HepG2 (cell line): ENCODE data around the gene BTBD19. TPM values are rescaled to one million over a fixed set of nuclear protein-coding genes. Genes with fewer than 3 reads are reported as not detected.

ENCODE experiments used
- ATAC-seq: fragments of 200-7000 bp; cut with Tn5 transposase; 3 replicates; pipeline ENCODE4 v1.9.1; 2020; ENCODE audit warnings: mild to moderate bottlenecking, moderate library complexity
- BruUV-seq: library from RNA; stranded (reverse); fragments of 400-500 nt; replicated peaks from 2 replicates; lab custom pipeline; 2021; lab: Mats Ljungman, UMichigan
- CTCF ChIA-PET: fragments of 300-600 bp; formaldehyde crosslinking; extraction: SDS; loops from one replicate; lab custom pipeline; 2021; ENCODE audit warnings: low total read pairs, inconsistent platforms, low intra/inter-chr PET ratio; lab: Yijun Ruan, JAX
- POLR2A ChIA-PET: fragments of 350-600 bp; sonication (Branson Sonifier 250); formaldehyde crosslinking; loops from one replicate; lab custom pipeline; 2020; ENCODE audit warnings: antibody characterized with exemption, inconsistent platforms; lab: Yijun Ruan, JAX
- DNase-seq: peaks from one replicate; pipeline ENCODE4 v3.0.0-alpha.2; 2015; ENCODE audit warnings: low spot score
- FAIRE-seq: peaks from 3 replicates; lab custom pipeline; 2011; peaks lifted over from hg19 to GRCh38; lab: Jason Lieb, UNC
- H2AFZ ChIP-seq: one replicate; pipeline ENCODE4 v1.6.1; 2011; ENCODE audit warnings: low read length, inconsistent platforms
- H3K27ac ChIP-seq: fragments of 300-600 bp; 3 replicates; pipeline ENCODE4 v1.8.0; 2011; ENCODE audit warnings: mixed run types, mild to moderate bottlenecking, mixed read lengths, low read length, inconsistent platforms; ENCODE audit not compliant: insufficient read depth; ENCODE audit errors: extremely low read length
- H3K27me3 ChIP-seq, 2 experiments: fragments of 200-600 bp in 1 of 2; 2 replicates in 1 of 2; 3 replicates in 1 of 2; pipeline versions ENCODE4 v1.6.0 to v1.8.0; 2011; ENCODE audit warnings: low read length in 2 of 2, mild to moderate bottlenecking in 2 of 2, moderate library complexity in 2 of 2, inconsistent platforms in 1 of 2; ENCODE audit not compliant: insufficient read depth in 2 of 2, control insufficient read depth in 1 of 2
- H3K36me3 ChIP-seq, 2 experiments: fragments of 200-600 bp in 1 of 2; replicated peaks in 1 of 2; 2 replicates in 1 of 2; 3 replicates in 1 of 2; pipeline versions ENCODE4 v1.5.1 to v1.8.0; 2011; ENCODE audit warnings: low read length in 2 of 2, inconsistent platforms in 1 of 2; ENCODE audit not compliant: insufficient read depth in 2 of 2, control insufficient read depth in 1 of 2
- H3K4me1 ChIP-seq: 2 replicates; pipeline ENCODE4 v1.5.1; 2012; ENCODE audit warnings: low read length, inconsistent platforms; ENCODE audit not compliant: insufficient read depth
- H3K4me2 ChIP-seq: 2 replicates; pipeline ENCODE4 v1.6.0; 2011; ENCODE audit warnings: low read depth, low read length, inconsistent platforms
- H3K4me3 ChIP-seq, 3 experiments: fragments of 200-600 bp in 1 of 3; sonication (generic), shearing (Covaris generic) in 1 of 3; replicated peaks in 1 of 3; 2 replicates each; pipeline ENCODE4 v1.5.1; 2011 to 2016; ENCODE audit warnings: low read length in 3 of 3, inconsistent platforms in 2 of 3, low read depth in 2 of 3, mild to moderate bottlenecking in 2 of 3, control low read depth in 1 of 3, mixed read lengths in 1 of 3; ENCODE audit not compliant: insufficient read depth in 1 of 3
- H3K79me2 ChIP-seq: one replicate; pipeline ENCODE4 v1.6.1; 2011; ENCODE audit warnings: low read length, inconsistent platforms; ENCODE audit not compliant: insufficient read depth
- H3K9ac ChIP-seq: 2 replicates; pipeline ENCODE4 v1.6.0; 2011; ENCODE audit warnings: mild to moderate bottlenecking, low read depth, low read length, inconsistent platforms; ENCODE audit not compliant: insufficient read depth
- H3K9me3 ChIP-seq: 2 replicates; pipeline ENCODE4 v1.5.1; 2012; ENCODE audit warnings: mild to moderate bottlenecking, low read length
- H4K20me1 ChIP-seq: 2 replicates; pipeline ENCODE4 v1.6.0; 2011; ENCODE audit warnings: inconsistent platforms, mild to moderate bottlenecking, low read length, moderate library complexity; ENCODE audit not compliant: insufficient read depth
- FOXA3 ChIP-seq: IDR thresholded peaks from 2 replicates; pipeline ENCODE4 v1.6.1; 2016; ENCODE audit warnings: missing genetic modification reagents, missing compliant biosample characterization
- GABPA ChIP-seq, 2 experiments: IDR thresholded peaks; 2 replicates each; pipeline ENCODE4 v1.6.1; 2011 to 2016; ENCODE audit warnings: low read depth in 2 of 2, low read length in 1 of 2, missing biosample characterization in 1 of 2, missing genetic modification characterization in 1 of 2
- HNRNPL ChIP-seq: fragments of 200-400 bp; formaldehyde crosslinking; IDR thresholded peaks from 2 replicates; pipeline ENCODE4 v1.6.1; 2017; ENCODE audit warnings: mild to moderate bottlenecking, low read depth, low read length
- MEIS1 ChIP-seq: sonication (generic); formaldehyde crosslinking; IDR thresholded peaks from 2 replicates; pipeline ENCODE4 v1.9.0; 2021; ENCODE audit warnings: mild to moderate bottlenecking, missing genetic modification reagents, moderate library complexity, borderline replicate concordance
- NR1H2 ChIP-seq: sonication (generic); formaldehyde crosslinking; IDR thresholded peaks from 2 replicates; pipeline ENCODE4 v1.8.1; 2022; ENCODE audit warnings: low read depth, missing genetic modification reagents, borderline replicate concordance
- YY1 ChIP-seq: IDR thresholded peaks from 2 replicates; pipeline ENCODE4 v1.6.1; 2011; ENCODE audit warnings: low read length, low read depth, moderate library complexity, mild to moderate bottlenecking; ENCODE audit not compliant: insufficient read depth, insufficient replicate concordance
- ZFP82 ChIP-seq: sonication (generic); formaldehyde crosslinking; IDR thresholded peaks from 2 replicates; pipeline ENCODE4 v1.5.1; 2020; ENCODE audit warnings: mild to moderate bottlenecking, missing genetic modification reagents, borderline replicate concordance
- ZNF10 ChIP-seq: sonication (generic); formaldehyde crosslinking; IDR thresholded peaks from 2 replicates; pipeline ENCODE4 v1.4.0; 2020; ENCODE audit warnings: mild to moderate bottlenecking, low read depth, missing genetic modification reagents, borderline replicate concordance
- ZNF121 ChIP-seq: sonication (generic); formaldehyde crosslinking; IDR thresholded peaks from 2 replicates; pipeline ENCODE4 v1.5.0; 2020; ENCODE audit warnings: mild to moderate bottlenecking, missing genetic modification reagents
- ZNF589 ChIP-seq: sonication (generic); formaldehyde crosslinking; conservative IDR thresholded peaks from 2 replicates; pipeline ENCODE4 v1.8.0; 2022; ENCODE audit warnings: mild to moderate bottlenecking, moderate library complexity, missing genetic modification reagents
- ZNF883 ChIP-seq: sonication (generic); formaldehyde crosslinking; IDR thresholded peaks from 2 replicates; pipeline ENCODE4 v1.5.1; 2020; ENCODE audit warnings: mild to moderate bottlenecking, missing genetic modification reagents; ENCODE audit errors: not compliant biosample characterization
- WGBS: methylation state at CpG from one replicate; pipeline ENCODE4 v1.1.6; 2017; ENCODE audit warnings: low lambda C conversion rate; 5-methylcytosine and 5-hydroxymethylcytosine counted together
- in situ Hi-C: cut with HindIII; loops from 2 replicates; pipeline ENCODE4 v1.10.0; 2017; ENCODE audit warnings: low pct_unique_long_range_greater_than_20kb; ENCODE audit not compliant: extremely low pct_ligation_motif_present
- intact Hi-C: fragments of 100-400 bp; cut with micrococcal nuclease; formaldehyde crosslinking; loops from one replicate; pipeline ENCODE4 v1.10.0; 2022; ENCODE audit not compliant: unreplicated experiment
- polyA plus RNA-seq, 8 experiments: library from polyadenylated mRNA; depleted of rRNA in 3 of 8; stranded (reverse) in 7 of 8; unstranded in 1 of 8; fragments of >200 nt; fragmentation: Illumina TruSeq in 4 of 8; extraction: Trizol in 4 of 8; gene quantifications; 2 replicates each; pipeline versions ENCODE4 v1.2.1 to v1.2.3, GENCODE V29; 2011 to 2016; ENCODE audit warnings: low read depth in 4 of 8, missing spikeins in 1 of 8, mixed read lengths in 1 of 8; ENCODE audit not compliant: insufficient read depth in 1 of 8
- total RNA-seq, 5 experiments: library from RNA; depleted of rRNA; stranded (reverse); fragments of >200 nt; fragmentation: Illumina TruSeq; extraction: Trizol; gene quantifications; 2 replicates each; pipeline ENCODE4 v1.2.3, GENCODE V29; 2016; ENCODE audit warnings: low read depth in 1 of 5
- TF ChIP-seq, protein P1 (sequence below): sonication (generic); formaldehyde crosslinking; IDR thresholded peaks from 2 replicates; pipeline ENCODE4 v1.5.0; 2020; ENCODE audit warnings: missing genetic modification reagents, mild to moderate bottlenecking, borderline replicate concordance
- TF ChIP-seq, protein P2 (sequence below): sonication (generic); formaldehyde crosslinking; conservative IDR thresholded peaks from 2 replicates; pipeline ENCODE4 v1.4.0; 2020; ENCODE audit warnings: missing genetic modification reagents
- TF ChIP-seq, protein P3 (sequence below): sonication (generic); formaldehyde crosslinking; IDR thresholded peaks from 2 replicates; pipeline ENCODE4 v1.8.0; 2022; ENCODE audit warnings: mild to moderate bottlenecking, missing genetic modification reagents, borderline replicate concordance

Gene BTBD19
- total and polyA plus RNA-seq, 2 of the 13 experiments (the other 11 are each of a cell fraction or from before 2014, with no cell fraction given): 2.7 to 6.7 TPM

DNA sequence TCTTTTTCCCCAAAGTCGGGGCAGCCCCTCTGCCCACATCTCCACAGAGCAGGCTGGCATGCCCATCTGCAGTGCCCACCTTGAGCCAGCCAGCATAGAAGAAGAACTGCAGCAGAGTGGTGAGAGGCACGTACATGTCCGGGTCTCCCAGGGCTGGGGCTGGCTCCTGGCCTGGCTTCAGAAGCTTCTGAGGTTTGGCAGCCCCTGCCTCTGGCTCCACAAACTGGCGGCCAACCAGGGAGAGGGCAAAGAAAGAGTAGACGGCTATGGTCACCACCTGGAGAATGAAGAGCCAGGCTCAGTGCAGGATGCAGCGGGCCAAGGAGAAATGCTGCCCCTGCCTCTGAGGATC, 23.3 kb upstream of the BTBD19 start:
- H3K4me2 ChIP-seq: peak overlapping the region; percentile 76
- no peaks in the 10 kb centered on the region for H3K79me2 ChIP-seq
- H2AFZ ChIP-seq: no peak overlapping the region
- intact Hi-C loops (no loop called here), in situ Hi-C loops (no loop called here)
- H3K36me3 ChIP-seq: no peaks in the 10 kb centered on the region
- H3K4me3 ChIP-seq: peak overlapping the region; percentile 54 to 79 (median 61)
- peaks cover 3 to 13% of the 10 kb centered on the region in 2 experiments; a peak in 2 of 5 replicates for H3K27me3 ChIP-seq
- BruUV-seq: no TSS peak
- no peak overlapping the region for H3K27ac ChIP-seq
- no peaks in the 10 kb centered on the region for H4K20me1 ChIP-seq
- FAIRE-seq (no peak), ATAC-seq (peak; percentile 9), DNase-seq (no peak)
- H3K9ac ChIP-seq: peak overlapping the region; percentile 83
- WGBS: 39% methylated on average over 6 of the region's 6 CpGs
- no peaks in the 10 kb centered on the region for H3K9me3 ChIP-seq
- peaks cover 53% of the 10 kb centered on the region for H3K4me1 ChIP-seq
- ChIA-PET CTCF (no interaction called here), POLR2A (interaction anchor here (1.0 to 3.6 kb wide), 10 partner anchors 9 to 518 kb away, joined by 3 to 47 read pairs (median 10); partner anchors contain the start of genes BTBD19, DYNLT4, EIF2B3 and PLK3)
- TF ChIP-seq HNRNPL: peak; percentile 67
- TF ChIP-seq FOXA3: no peak
- peak; percentile 1 for TF ChIP-seq ZNF883
- TF ChIP-seq, protein P1, sequence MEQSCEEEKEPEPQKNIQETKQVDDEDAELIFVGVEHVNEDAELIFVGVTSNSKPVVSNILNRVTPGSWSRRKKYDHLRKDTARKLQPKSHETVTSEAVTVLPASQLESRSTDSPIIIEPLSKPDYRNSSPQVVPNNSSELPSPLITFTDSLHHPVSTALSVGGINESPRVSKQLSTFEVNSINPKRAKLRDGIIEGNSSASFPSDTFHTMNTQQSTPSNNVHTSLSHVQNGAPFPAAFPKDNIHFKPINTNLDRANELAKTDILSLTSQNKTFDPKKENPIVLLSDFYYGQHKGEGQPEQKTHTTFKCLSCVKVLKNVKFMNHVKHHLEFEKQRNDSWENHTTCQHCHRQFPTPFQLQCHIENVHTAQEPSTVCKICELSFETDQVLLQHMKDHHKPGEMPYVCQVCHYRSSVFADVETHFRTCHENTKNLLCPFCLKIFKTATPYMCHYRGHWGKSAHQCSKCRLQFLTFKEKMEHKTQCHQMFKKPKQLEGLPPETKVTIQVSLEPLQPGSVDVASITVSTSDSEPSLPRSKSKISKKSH (CRISPR knock-in tag): no peak
- no peak for TF ChIP-seq ZNF589 (CRISPR knock-in tag)
- TF ChIP-seq ZNF121 (CRISPR knock-in tag): no peak
- TF ChIP-seq, protein P2, sequence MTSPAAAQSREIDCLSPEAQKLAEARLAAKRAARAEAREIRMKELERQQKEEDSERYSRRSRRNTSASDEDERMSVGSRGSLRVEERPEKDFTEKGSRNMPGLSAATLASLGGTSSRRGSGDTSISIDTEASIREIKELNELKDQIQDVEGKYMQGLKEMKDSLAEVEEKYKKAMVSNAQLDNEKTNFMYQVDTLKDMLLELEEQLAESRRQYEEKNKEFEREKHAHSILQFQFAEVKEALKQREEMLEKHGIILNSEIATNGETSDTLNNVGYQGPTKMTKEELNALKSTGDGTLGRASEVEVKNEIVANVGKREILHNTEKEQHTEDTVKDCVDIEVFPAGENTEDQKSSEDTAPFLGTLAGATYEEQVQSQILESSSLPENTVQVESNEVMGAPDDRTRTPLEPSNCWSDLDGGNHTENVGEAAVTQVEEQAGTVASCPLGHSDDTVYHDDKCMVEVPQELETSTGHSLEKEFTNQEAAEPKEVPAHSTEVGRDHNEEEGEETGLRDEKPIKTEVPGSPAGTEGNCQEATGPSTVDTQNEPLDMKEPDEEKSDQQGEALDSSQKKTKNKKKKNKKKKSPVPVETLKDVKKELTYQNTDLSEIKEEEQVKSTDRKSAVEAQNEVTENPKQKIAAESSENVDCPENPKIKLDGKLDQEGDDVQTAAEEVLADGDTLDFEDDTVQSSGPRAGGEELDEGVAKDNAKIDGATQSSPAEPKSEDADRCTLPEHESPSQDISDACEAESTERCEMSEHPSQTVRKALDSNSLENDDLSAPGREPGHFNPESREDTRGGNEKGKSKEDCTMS: no peak
- 0 out of 2 replicates have a peak, but pooled peaks have one; percentile 15 for TF ChIP-seq MEIS1 (CRISPR knock-in tag)
- TF ChIP-seq ZFP82 (CRISPR knock-in tag): no peak
- TF ChIP-seq, protein P3, sequence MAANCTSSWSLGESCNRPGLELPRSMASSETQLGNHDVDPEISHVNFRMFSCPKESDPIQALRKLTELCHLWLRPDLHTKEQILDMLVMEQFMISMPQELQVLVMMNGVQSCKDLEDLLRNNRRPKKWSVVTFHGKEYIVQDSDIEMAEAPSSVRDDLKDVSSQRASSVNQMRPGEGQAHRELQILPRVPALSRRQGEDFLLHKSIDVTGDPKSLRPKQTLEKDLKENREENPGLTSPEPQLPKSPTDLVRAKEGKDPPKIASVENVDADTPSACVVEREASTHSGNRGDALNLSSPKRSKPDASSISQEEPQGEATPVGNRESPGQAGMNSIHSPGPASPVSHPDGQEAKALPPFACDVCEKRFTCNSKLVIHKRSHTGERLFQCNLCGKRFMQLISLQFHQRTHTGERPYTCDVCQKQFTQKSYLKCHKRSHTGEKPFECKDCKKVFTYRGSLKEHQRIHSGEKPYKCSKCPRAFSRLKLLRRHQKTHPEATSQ (CRISPR knock-in tag): no peak
- no peak for TF ChIP-seq ZNF10 (CRISPR knock-in tag)
- TF ChIP-seq GABPA (IDR thresholded peaks at IDR 0.05; ENCODE audit: low read depth, low read length): no peak
- no peak for TF ChIP-seq GABPA (CRISPR knock-in tag; IDR thresholded peaks at IDR 0.05; ENCODE audit: low read depth)
- TF ChIP-seq YY1: no peak
- no peak for TF ChIP-seq NR1H2 (CRISPR knock-in tag)
